ENCODE data around the gene CST9. TPM values are rescaled to one million over a fixed set of nuclear protein-coding genes. Genes with fewer than 3 reads are reported as not detected.

The CST9 gene
- total RNA-seq, 4 donors from 2014 or later, result not detected

GRCh38 chr20:23629017-23629541 is 23.4 kb upstream of the CST9 start:
- Histone ChIP-seq H3K4me3 (no peak overlapping the region), H3K27ac (peak overlapping the region in 3 of 4 donors; percentile 62 to 99 (median 76)), H3K36me3 (peaks cover 0 to 25% of the 10 kb centered on the region in 2 donors), H3K4me1 (peaks cover 0 to 49% (median 13%) of the 10 kb centered on the region in 3 donors), H3K9me3 (no peaks in the 10 kb centered on the region), H3K27me3 (no peaks in the 10 kb centered on the region)
- TF ChIP-seq EP300 (IDR thresholded peaks at IDR 0.05), result no peak
- TF ChIP-seq CTCF (IDR thresholded peaks at IDR 0.05), result no peak
- TF ChIP-seq POLR2A (IDR thresholded peaks at IDR 0.05), result no peak
- TF ChIP-seq POLR2AphosphoS5 (IDR thresholded peaks at IDR 0.05), result peak; percentile 18
- peak; percentile 68 for ATAC-seq
- WGBS, 2 donors (ENCODE audit: low coverage in 1 of 2), result 45 to 52% methylated on average over 4 of the region's 7 CpGs

GRCh38 chr20:23628402-23629016 is 22.8 kb upstream of the CST9 start:
- no peak for TF ChIP-seq CTCF (IDR thresholded peaks at IDR 0.05)
- TF ChIP-seq POLR2A (IDR thresholded peaks at IDR 0.05), result no peak
- no peak for TF ChIP-seq POLR2AphosphoS5 (IDR thresholded peaks at IDR 0.05)
- TF ChIP-seq EP300 (IDR thresholded peaks at IDR 0.05), result no peak
- no peak overlapping the region for H3K4me3 ChIP-seq
- H3K27ac ChIP-seq, result peak overlapping the region in 3 of 4 donors; percentile 62 to 99 (median 76)
- no peak for ATAC-seq
- H3K27me3 ChIP-seq, result no peaks in the 10 kb centered on the region
- peaks cover 0 to 19% of the 10 kb centered on the region in 2 donors for H3K36me3 ChIP-seq
- H3K9me3 ChIP-seq, result no peaks in the 10 kb centered on the region
- H3K4me1 ChIP-seq, result peaks cover 0 to 49% (median 17%) of the 10 kb centered on the region in 3 donors
- 87% methylated on average over 6 of the region's 6 CpGs; no CpG with 5 or more reads in 1 of the 2 donors for WGBS, 2 donors (ENCODE audit: low coverage in 1 of 2)

DNA sequence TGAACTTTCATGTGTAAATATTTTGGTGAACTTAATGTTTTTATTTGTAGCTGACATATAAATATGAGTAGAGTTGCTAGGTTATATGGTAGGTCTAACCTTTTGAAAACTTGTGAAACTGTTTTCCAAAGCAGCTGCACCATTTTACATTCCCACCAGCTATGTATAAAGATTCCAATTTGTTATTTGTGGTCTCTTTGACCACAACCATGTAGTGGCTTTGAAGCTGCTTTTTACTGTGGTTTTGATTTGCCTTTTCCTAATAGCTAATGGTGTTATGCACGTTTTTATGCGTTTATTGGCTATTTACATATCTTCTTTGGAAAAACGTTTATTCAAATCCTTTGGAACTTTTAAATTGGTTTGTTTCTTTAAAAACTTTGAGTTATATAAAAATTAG is 21.8 kb upstream of the CST9 start:
- Histone ChIP-seq H3K36me3 (peaks cover 0 to 9% of the 10 kb centered on the region in 2 donors), H3K9me3 (no peaks in the 10 kb centered on the region), H3K4me3 (no peak overlapping the region), H3K27ac (no peak overlapping the region), H3K27me3 (no peaks in the 10 kb centered on the region), H3K4me1 (peaks cover under 1 to 42% (median 17%) of the 10 kb centered on the region in 3 donors)
- no peak for ATAC-seq
- no peak for TF ChIP-seq EP300 (IDR thresholded peaks at IDR 0.05)
- TF ChIP-seq POLR2A (IDR thresholded peaks at IDR 0.05), result no peak
- TF ChIP-seq CTCF (IDR thresholded peaks at IDR 0.05), result no peak
- TF ChIP-seq POLR2AphosphoS5 (IDR thresholded peaks at IDR 0.05), result no peak
- WGBS, 2 donors (ENCODE audit: low coverage in 1 of 2), result 76% methylated on average over 3 of the region's 3 CpGs

DNA sequence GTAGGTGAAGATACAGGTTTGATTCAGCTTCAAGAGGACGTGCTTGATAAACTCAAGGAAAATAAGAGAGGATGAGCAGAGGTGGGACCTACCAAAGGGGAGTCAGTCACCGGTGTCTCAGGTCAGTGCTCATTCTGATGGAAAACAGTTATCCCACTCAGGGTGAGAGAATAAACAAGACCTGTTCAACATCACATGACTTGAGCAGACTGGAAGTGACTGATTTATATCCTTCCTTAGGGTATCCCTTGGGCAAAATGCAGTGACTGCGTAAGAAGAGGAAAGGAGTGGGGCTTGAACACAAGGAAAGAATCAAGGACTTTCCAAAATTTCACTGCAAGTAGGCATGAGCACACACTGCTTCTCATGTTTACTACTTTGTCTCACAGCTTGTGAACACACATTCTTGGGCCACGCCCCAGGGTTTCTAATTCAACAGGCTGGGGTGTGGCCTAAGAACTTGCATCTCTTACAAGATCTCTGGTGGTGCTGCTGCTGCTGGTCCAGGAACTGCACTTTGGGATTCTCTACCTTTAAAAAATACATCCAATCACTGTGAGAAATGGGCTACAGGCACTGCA is 20.4 kb upstream of the CST9 start:
- Histone ChIP-seq H3K4me3 (no peak overlapping the region), H3K36me3 (no peaks in the 10 kb centered on the region), H3K9me3 (no peaks in the 10 kb centered on the region), H3K27me3 (no peaks in the 10 kb centered on the region), H3K4me1 (peaks cover 7 to 45% (median 17%) of the 10 kb centered on the region in 3 donors), H3K27ac (peak overlapping the region in 3 of 4 donors; percentile 1 to 45 (median 14))
- TF ChIP-seq EP300 (IDR thresholded peaks at IDR 0.05) (no peak), POLR2A (IDR thresholded peaks at IDR 0.05) (no peak), CTCF (IDR thresholded peaks at IDR 0.05) (no peak), POLR2AphosphoS5 (IDR thresholded peaks at IDR 0.05) (no peak)
- 60 to 78% methylated on average over 3 to 4 of the region's 4 CpGs for WGBS, 2 donors (ENCODE audit: low coverage in 1 of 2)
- no peak for ATAC-seq

Data from gastroesophageal sphincter (tissue), 4 donors.